B cell (primary cell): ENCODE data around the gene GLB1L2.

Experiments used
- CTCF ChIP-seq: fragments of 200-600 bp; IDR thresholded peaks from one replicate; pipeline ENCODE4 v1.8.0; 2022; ENCODE audit warnings: antibody characterized with exemption, mild to moderate bottlenecking
- EZH2 ChIP-seq: IDR thresholded peaks from 2 replicates; pipeline ENCODE4 v1.6.1; 2012; ENCODE audit warnings: borderline replicate concordance, low read depth, mild to moderate bottlenecking, moderate library complexity, low read length; ENCODE audit not compliant: insufficient read depth, poor library complexity, severe bottlenecking

DNA sequence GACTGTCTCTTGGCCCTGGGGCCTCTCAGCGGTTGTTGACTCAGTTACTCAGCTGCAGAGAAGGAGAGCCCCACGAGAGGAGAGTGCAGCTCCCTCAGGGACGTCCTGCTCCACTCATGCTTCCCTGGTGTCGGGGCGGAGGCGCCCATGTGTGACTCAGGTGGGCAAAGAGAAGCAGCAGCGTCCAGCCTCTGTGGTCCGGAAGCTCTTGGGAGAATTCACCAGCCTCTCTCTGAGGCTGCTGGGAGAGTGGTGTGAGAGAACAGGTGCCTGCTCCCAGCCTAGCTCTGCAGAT, 25.7 kb downstream of the GLB1L2 start:
- no peak for TF ChIP-seq CTCF
- TF ChIP-seq EZH2 = no peak
